Keratinocyte (primary cell): Measurements from ENCODE around the gene CENPT.

ENCODE experiments used
- CTCF ChIP-seq, 3 experiments: IDR thresholded peaks in 1 of 3; conservative IDR thresholded peaks in 1 of 3; optimal IDR thresholded peaks in 1 of 3; 2 replicates in 2 of 3; 3 replicates in 1 of 3; pipeline versions ENCODE3 to v1.5.1; 2011; ENCODE audit warnings: low read length in 3 of 3, mild to moderate bottlenecking in 3 of 3, moderate library complexity in 2 of 3, control low read depth in 1 of 3, inconsistent platforms in 1 of 3; ENCODE audit not compliant: insufficient read depth in 2 of 3; ENCODE audit errors: extremely low read depth in 1 of 3
- EZH2 ChIP-seq: IDR thresholded peaks from one replicate; pipeline ENCODE4 v1.6.1; 2012; ENCODE audit warnings: inconsistent platforms, mild to moderate bottlenecking, low read length, moderate library complexity

- TF ChIP-seq CTCF (optimal IDR thresholded peaks at IDR 0.05 in 1 of 3, IDR thresholded peaks at IDR 0.05 in 1 of 3, conservative IDR thresholded peaks at IDR 0.05 in 1 of 3; ENCODE audit: extremely low read depth in 1 of 3, insufficient read depth in 2 of 3, low read length in 3 of 3), result no peak
- no peak for TF ChIP-seq EZH2
These were observed at the start of gene CENPT for GRCh38 chr16:67847064-67847861.
